Measurements from ENCODE around the gene CCDC88B.

The CCDC88B gene

GRCh38 chr11:64334764-64335735 lies 5.0 kb upstream of the CCDC88B start (continued):
- peak; percentile 99 for TF ChIP-seq ZNF121 (tag by site-specific recombination; IDR thresholded peaks at IDR 0.05)
- TF ChIP-seq SCRT2 (tag by site-specific recombination; IDR thresholded peaks at IDR 0.05) = no peak
- TF ChIP-seq ZNF660 (tag by site-specific recombination; IDR thresholded peaks at IDR 0.05) = peak; percentile 36; the same call in 1 of the 2 replicates
- TF ChIP-seq ELK4 (IDR thresholded peaks at IDR 0.05; ENCODE audit: borderline replicate concordance, low read depth, low read length) = no peak
- TF ChIP-seq ZNF350 (tag by site-specific recombination; IDR thresholded peaks at IDR 0.05) = no peak
- no peak for TF ChIP-seq ZNF777 (tag by site-specific recombination; IDR thresholded peaks at IDR 0.05; ENCODE audit: borderline replicate concordance)
- TF ChIP-seq ZIC2 (tag by site-specific recombination; IDR thresholded peaks at IDR 0.05) = peak; percentile 43; the same call in 1 of the 2 replicates
- TF ChIP-seq ZNF843 (tag by site-specific recombination; IDR thresholded peaks at IDR 0.05) = no peak
- no peak for TF ChIP-seq ZNF433 (tag by site-specific recombination; IDR thresholded peaks at IDR 0.05; ENCODE audit: low read depth)
- TF ChIP-seq PRDM4 (tag by site-specific recombination; IDR thresholded peaks at IDR 0.05) = no peak
- no peak for TF ChIP-seq PRDM1 (tag by site-specific recombination; IDR thresholded peaks at IDR 0.05)
- TF ChIP-seq WT1 (tag by site-specific recombination; IDR thresholded peaks at IDR 0.05) = 0 out of 2 replicates have a peak, but pooled peaks have one; percentile 23
- TF ChIP-seq SP2 (tag by site-specific recombination; IDR thresholded peaks at IDR 0.05) = peak; percentile 40
- TF ChIP-seq ZNF112 (tag by site-specific recombination; IDR thresholded peaks at IDR 0.05) = no peak
- no peak for TF ChIP-seq KLF8 (tag by site-specific recombination; IDR thresholded peaks at IDR 0.05)
- TF ChIP-seq ZBTB49 (tag by site-specific recombination; IDR thresholded peaks at IDR 0.05; ENCODE audit: low read depth) = no peak
- 0 out of 2 replicates have a peak, but pooled peaks have one; percentile 21 for TF ChIP-seq ZEB2 (tag by site-specific recombination; IDR thresholded peaks at IDR 0.05)
- no peak for TF ChIP-seq PRDM6 (tag by site-specific recombination; IDR thresholded peaks at IDR 0.05)
- TF ChIP-seq KLF1 (tag by site-specific recombination; IDR thresholded peaks at IDR 0.05) = peak; percentile 44
- TF ChIP-seq OSR2 (tag by site-specific recombination; IDR thresholded peaks at IDR 0.05) = no peak
- no peak for TF ChIP-seq ZNF596 (tag by site-specific recombination; IDR thresholded peaks at IDR 0.05)
- peak; percentile 70 for TF ChIP-seq ZNF629 (tag by site-specific recombination; IDR thresholded peaks at IDR 0.05)
- no peak for TF ChIP-seq ZNF16 (tag by site-specific recombination; IDR thresholded peaks at IDR 0.05; ENCODE audit: low read depth)
- no peak for TF ChIP-seq ZNF664 (tag by site-specific recombination; IDR thresholded peaks at IDR 0.05)
- no peak for TF ChIP-seq ZNF571 (tag by site-specific recombination; IDR thresholded peaks at IDR 0.05)
- no peak for TF ChIP-seq AEBP2 (tag by site-specific recombination; IDR thresholded peaks at IDR 0.05; ENCODE audit: borderline replicate concordance)
- no peak for TF ChIP-seq ZNF114 (tag by site-specific recombination; IDR thresholded peaks at IDR 0.05)
- TF ChIP-seq ZBTB26 (tag by site-specific recombination; optimal IDR thresholded peaks at IDR 0.05) = no peak
- peak; percentile 99 for TF ChIP-seq ZXDB (tag by site-specific recombination; IDR thresholded peaks at IDR 0.05)
- no peak for TF ChIP-seq REPIN1 (tag by site-specific recombination; IDR thresholded peaks at IDR 0.05; ENCODE audit: low read depth)
